Left ventricle myocardium superior (tissue), 1 donor: Measurements from ENCODE around the gene WASF1. TPM values are rescaled to one million over a fixed set of nuclear protein-coding genes. Genes with fewer than 3 reads are reported as not detected.
"Not testable (repeated sequence)": the region's sequence is repeated elsewhere in the genome, so short reads cannot be mapped to it uniquely, and the experiment has no call there.

ENCODE experiments used
- ATAC-seq: fragments of 200-7000 bp; cut with Tn5 transposase; one replicate; pipeline ENCODE4 v1.9.1; 2020; ENCODE audit warnings: mild to moderate bottlenecking, moderate library complexity
- DNase-seq: peaks from one replicate; pipeline ENCODE4 v3.0.0-alpha.2; 2020
- intact Hi-C: fragments of 100-400 bp; cut with micrococcal nuclease; formaldehyde crosslinking; loops from one replicate; pipeline ENCODE4 v1.11.0; 2022
- total RNA-seq: library from RNA; stranded (reverse); fragmentation: NEBNext Ultra II Directional; extraction: Animal tissue kit (Norgen Biotek cat#: 25700); gene quantifications from one replicate; pipeline ENCODE4 v1.2.1, GENCODE V29; 2021
- donor health status: DM: no; HTN: yes; CAD: no; lungs with severe emphysema.

The WASF1 gene
- total RNA-seq, 1 donor from 2014 or later = 1.7 TPM

DNA sequence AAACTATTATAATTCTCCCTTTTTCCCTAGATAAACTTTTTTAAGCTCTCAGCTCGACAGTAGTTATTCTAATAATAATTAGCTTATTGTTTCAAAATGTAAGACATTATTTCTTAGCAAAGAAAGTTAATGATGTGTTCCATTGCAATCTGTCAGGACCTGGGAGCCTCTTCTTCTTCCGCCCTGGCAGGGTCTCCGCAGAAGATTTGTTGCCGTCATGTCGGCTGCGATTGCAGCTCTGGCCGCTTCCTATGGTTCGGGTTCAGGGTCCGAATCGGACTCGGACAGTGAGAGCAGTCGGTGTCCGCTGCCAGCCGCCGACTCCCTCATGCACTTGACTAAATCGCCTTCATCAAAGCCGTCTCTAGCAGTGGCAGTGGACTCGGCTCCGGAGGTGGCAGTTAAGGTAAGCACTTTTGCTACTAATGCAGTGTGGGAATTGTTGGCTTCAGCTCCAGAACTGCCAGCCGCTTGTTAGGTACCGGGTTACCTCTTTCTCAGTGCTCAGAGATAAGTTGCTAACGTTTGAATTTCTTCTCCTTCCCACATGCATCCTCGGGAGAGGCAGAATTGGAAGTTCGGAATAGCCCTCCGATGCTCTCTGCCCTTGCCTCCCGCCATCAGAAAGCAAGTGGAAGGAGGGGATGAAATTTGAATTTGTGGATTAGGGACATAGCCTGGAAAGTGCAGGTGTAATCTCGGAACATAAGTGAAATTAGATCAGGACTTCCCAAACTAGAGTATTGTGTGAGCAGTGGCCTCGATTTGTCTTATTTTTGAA is 948 bp upstream of the WASF1 start, which contains the start of gene CDC40:
CDC40 (plus strand) TSS at position 200 of the 781 bp plus-strand sequence; CDS start at position 218, 18 bp downstream.
- DNase-seq (peak; percentile 66), ATAC-seq (peak; percentile 60)
- intact Hi-C loops = loop anchor here (10.0 kb wide), 1 partner anchor 184 kb away; no protein-coding TSS in a partner anchor

DNA sequence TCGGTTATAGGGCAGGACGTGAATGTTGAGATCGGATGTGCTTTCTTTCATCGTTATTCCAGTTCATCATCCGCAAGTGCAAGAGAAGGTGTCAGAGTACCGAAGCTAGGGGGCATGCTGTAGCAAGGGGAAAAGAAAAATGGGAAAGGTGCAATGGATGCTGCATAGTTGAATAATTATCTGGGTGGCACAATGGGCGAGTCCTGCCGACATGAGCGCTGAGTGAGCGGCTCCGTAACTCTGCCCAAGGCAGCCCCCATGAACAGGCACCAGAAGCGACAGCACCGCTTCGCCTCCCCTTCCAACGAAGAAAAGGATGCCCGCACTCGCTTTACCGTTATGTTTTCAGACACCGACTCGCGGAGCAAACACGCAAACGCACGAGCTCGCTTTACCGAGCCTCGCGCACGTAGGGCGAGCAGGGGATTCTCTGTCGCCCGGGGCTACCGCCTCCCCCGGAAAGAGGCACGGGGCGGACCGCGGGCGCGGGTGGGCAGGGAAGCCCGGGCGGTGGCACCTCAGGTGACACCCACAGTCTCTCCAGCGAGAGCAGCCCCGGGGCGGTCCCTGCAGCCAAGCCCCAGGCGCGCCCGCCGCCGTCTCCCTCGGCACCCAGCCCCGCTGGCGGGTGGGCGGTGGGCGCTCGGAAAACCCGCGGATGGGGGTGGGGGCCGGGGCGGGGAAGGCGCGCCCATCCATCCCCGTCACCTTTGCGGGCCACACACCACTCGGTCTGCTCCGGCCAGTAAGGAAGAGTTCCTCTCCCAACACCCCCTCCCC is 654 bp downstream of the WASF1 start:
- ATAC-seq = peak; percentile 53
- intact Hi-C loops = loop anchor here (5.0 kb wide), 1 partner anchor 213 kb away; no protein-coding TSS in a partner anchor

DNA sequence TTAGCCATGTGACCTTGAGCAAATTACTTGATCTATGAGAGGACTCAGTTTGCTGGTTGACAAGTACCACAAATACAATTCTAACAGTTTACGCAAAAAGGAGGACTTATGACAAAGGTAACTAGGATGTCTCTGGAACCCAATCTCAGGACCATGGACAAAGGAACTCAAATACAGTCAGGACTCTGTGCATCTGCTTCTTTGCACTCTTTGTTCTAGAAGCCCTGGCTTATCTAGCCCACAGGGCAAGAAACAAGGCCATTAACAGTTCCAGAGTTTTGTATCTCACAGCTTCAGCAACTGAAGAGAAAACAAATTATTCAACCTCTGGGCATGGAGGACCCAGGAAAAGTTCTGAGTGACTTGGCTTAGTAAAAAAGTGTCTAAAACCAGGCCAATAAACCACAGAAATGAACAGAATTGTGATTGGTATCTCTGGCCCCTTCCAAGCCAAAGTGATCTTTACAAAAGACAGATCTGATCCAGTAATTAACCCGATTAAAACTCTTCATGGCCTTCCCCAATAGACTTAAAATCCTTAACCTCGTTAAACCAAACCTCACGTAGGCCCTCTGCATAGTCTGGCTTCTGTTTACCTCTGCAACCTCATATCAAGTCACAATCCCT is 5.9 kb downstream of the WASF1 start:
- no peak for DNase-seq
- intact Hi-C loops = no loop called here
- ATAC-seq = no peak

More for the DNA sequence above, 654 bp downstream of the WASF1 start:
- peak; percentile 57 for DNase-seq

DNA sequence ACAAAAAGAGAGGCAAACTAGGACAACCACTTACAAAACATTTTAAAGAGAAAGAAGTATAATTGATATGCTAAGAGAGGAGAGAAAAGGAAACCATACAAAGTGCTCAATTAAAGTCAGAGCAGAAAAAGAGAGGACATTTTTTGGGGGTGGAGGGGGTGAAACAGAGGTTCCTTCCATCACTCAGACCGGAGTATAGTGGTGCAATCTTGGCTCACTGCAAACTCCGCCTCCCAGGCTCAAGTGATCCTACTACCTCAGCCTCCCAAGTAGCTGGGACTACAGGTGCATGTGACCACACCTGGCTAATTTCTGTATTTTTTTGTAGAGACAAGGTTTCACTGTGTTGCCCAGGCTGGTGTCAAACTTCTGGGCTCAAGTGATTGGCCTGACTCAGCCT is 9.4 kb downstream of the WASF1 start:
- no peak for ATAC-seq
- no peak for DNase-seq
- intact Hi-C loops = no loop called here

GRCh38 chr6:110158479-110158878 is 21.0 kb downstream of the WASF1 start:
- intact Hi-C loops = no loop called here
- no peak for ATAC-seq
- no peak for DNase-seq

DNA sequence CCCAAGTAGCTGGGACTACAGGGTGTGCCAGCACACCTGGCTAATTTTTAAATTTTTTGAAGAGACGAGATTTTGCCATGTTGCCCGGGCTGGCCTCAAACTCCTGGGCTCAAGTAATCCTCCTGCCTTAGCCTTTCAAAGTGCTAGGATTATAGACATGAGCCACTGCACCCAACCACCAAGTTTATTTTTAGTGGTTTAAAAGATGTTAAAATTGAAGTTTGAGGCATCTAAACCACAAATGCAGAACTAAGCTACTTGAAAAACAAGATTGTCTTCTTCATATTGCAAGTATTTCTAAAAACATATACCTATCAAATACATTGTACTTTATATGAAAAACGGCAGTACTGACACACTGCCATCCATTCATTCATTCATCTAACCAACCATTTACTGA is 31.6 kb downstream of the WASF1 start:
- DNase-seq (no peak), ATAC-seq (no peak)
- intact Hi-C loops = no loop called here

DNA sequence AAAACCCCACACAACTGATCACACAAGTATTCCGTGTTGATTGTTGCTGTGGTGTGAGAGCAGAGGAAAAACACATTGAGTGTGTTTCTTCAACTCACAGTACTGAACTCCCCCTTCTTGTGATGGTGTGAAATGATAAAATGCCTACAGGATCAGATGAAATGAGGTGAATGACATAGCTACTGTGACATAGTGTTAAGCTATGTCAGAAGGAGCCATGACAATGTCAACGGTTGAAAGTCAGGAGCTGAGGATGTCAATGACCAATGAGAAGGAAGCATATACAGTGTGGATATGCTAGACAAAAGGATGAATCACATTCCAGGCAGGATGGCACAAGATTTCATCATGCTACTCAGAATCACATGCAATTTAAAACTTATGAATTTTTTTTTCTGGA is 38.8 kb downstream of the WASF1 start:
- intact Hi-C loops = no loop called here
- DNase-seq = no peak
- no peak for ATAC-seq

GRCh38 chr6:110139052-110139451 is 40.4 kb downstream of the WASF1 start:
- intact Hi-C loops = no loop called here
- ATAC-seq (no peak), DNase-seq (no peak)

DNA sequence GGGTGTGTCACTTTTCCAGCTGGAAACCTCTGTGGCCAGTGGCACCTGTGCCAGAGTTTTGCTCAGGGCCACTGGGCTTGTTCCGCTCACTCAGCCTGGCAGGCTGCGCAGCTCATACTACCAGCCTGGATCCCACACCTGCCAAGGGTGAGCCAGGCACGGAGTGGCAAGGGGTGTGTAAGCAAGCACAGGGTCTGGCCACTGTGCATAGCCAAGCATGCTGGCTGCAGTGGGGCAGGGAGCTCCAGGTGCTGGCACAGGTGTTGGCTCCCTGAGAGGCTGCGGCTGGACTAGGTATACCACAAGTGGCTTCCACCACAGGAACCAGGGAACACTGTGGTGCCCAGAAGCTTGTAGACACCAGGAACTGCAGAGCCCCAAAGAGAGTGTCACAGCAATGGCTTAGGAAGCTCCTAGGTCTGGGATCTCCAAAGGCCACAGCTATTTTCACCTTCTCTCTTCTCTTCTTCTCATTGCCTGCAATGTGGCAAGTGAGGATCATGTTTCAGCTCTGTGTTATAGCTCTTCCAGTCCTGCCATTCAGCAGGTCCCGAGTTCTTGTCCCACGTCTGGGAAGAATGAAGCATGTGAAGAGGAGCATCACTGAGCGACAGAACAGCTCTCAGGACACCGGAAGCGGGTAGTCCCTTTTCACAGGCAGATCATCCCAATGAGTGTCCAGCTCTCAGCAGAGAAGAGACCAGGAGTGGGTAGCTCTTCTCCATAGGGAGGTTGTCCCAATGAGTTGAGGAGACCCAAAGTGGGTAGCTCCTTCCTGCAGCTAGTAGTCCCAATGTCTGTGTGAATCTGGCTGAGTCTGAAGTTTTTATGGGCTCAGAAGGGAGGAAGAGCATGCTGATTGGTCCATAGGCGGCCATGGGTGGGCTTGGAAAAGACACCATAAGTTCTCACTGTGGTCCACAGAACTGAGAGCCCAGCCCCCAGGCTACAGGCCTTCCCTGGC is 41.3 kb downstream of the WASF1 start:
- no peak for ATAC-seq
- DNase-seq = no peak
- intact Hi-C loops = no loop called here

DNA sequence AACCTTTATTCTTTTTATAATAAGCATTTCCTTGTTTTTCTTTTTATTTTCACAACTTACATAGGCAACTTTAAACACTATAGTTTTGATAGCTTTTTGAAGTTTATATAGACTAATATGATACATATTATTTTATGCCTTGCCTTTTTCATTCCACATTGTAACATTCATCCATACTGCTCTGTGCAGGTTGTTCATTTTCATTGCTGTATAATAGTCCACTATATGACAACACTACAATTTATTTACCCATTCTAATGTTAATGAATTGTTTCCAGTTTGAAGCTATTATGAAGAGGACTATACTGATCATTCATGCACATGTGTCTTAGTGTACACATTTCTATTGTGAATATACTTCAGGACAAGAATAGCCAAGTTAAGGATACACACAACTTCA is 49.1 kb downstream of the WASF1 start:
- DNase-seq (no peak), ATAC-seq (no peak)
- intact Hi-C loops = no loop called here

GRCh38 chr6:110128418-110128817 is 51.1 kb downstream of the WASF1 start:
- no peak for DNase-seq
- intact Hi-C loops = no loop called here
- ATAC-seq = no peak

DNA sequence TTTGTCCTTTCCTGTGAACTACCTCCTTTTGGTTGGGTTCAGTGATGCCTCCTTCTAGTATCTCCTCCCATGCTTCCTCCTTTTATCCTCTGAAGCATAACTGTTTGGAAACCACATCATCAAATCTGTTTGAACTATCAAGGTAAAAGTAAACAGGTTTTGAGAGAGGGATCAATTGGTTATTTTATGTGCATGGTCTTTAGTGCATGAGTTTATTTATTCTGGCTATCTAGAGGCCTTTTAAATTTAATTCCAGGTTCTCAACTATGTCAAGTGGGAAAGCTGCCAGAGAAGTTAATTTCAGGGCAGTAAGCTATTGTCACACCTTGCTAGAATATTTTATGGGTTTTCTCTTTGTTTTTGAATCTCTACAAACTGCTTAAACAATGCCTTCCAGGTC is 54.1 kb downstream of the WASF1 start:
- intact Hi-C loops = no loop called here
- DNase-seq (no peak), ATAC-seq (no peak)

DNA sequence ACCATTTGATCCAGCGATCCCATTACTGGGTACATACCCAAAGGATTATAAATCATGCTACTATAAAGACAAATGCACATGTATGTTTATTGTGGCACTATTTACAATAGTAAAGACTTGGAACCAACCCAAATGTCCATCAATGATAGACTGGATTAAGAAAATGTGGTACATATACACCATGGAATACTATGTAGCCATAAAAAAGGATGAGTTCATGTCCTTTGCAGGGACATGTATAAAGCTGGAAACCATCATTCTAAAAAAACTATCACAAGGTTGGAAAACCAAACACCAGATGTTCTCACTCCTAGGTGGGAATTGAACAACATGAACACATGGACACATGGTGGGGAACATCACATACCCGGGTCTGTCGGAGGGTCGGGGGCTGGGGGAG is 57.8 kb downstream of the WASF1 start:
- intact Hi-C loops, ATAC-seq, DNase-seq: not testable (repeated sequence)

DNA sequence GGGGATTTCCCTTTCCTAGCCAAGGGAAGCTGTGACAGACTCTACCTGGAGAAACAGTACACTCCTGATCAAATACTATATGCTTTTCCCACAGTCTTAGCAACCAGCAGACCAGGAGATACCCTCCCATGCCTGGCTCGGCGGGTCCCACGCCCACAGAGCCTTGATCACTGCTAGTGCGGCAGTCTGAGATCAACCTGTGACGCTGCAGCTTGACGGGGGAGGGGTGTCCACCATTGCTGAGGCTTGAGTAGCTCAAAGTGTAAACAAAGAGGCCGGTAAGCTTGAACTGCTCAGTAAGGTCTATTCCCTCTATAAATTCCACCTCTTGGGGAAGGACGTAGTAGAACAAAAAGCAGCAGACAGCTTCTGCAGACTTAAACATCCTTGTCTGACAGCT is 63.2 kb downstream of the WASF1 start:
- ATAC-seq = no peak
- no peak for DNase-seq
- intact Hi-C loops = no loop called here

GRCh38 chr6:110114004-110114403 is 65.5 kb downstream of the WASF1 start:
- ATAC-seq (no peak), DNase-seq (no peak)
- intact Hi-C loops = no loop called here

DNA sequence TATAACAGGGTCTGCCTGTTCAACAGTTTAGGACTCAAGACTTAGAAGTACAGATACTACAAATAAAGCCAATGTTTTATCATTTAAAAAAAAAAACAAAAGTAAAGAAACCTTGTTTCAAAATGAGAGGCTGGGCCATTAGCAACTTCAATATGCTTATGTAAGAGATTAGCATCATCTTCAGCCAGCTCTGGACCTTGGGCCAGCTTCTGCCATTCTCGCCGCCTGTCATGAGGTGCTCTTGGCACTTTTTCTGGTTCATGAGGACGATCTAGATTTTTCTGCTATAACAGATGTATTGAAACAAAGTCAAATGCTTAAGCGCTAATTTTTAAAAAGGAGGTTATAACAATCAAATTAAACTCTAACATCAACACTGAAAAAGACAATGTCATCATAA is 74.2 kb downstream of the WASF1 start:
- DNase-seq (no peak), ATAC-seq (no peak)
- intact Hi-C loops = no loop called here

DNA sequence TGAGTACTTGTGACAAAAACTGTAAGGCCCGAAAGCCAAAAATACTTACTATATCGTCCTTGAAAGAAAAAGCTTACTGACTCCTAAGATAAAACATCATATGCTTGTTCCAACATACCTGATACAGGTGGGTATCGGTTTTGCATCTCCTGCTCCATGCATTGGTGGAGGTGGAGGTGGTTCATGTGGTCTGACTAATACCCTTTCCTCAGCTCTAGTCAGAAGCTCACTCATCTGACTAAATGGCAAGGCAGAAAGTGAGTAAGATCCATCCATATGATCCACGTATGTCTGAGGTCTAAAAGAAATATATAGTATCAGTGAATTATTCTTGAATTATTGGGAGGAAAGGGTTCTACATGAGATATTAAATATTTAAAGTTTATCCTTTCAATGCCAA is 76.2 kb downstream of the WASF1 start:
- no peak for ATAC-seq
- no peak for DNase-seq
- intact Hi-C loops = no loop called here

DNA sequence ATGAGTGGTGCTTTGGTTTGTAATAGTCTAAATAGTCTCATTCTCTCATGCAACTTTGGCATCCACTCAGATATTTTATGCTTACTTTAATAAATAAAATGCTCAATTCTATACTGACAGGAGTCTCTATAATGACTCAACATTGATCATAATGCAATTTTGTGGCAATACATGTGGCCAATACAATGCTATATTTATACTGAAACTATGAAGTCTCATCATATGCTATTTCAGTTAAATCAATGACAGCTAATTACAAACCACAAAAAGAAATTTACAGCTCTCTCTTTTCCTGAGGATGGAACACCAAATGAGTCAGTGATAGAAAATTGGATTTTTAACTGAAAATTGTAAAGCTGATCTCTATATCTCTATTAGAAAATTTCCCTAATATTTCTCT is 77.1 kb downstream of the WASF1 start:
- intact Hi-C loops = no loop called here
- DNase-seq = no peak
- no peak for ATAC-seq

- ATAC-seq = no peak
- intact Hi-C loops = no loop called here
Measured at GRCh38 chr6:110101885-110102284, 77.6 kb downstream of the WASF1 start.

More at GRCh38 chr6:110101885-110102284, 77.6 kb downstream of the WASF1 start:
- no peak for DNase-seq
